Astrocyte of the spinal cord (primary cell): ENCODE measurements around the gene ELAVL3.

Source experiments
- DNase-seq: peaks from one replicate; pipeline ENCODE4 v3.0.0; 2011; ENCODE audit warnings: low read depth, low spot score
- H3K4me3 ChIP-seq: 2 replicates; pipeline ENCODE4 v1.5.1; 2011; ENCODE audit warnings: low read depth, mild to moderate bottlenecking, low read length, moderate library complexity
- in situ Hi-C: cut with HindIII; loops from 2 replicates; pipeline ENCODE4 v1.10.0; 2017; ENCODE audit warnings: low sequenced_read_pairs
- TF ChIP-seq, protein P1 (sequence below): IDR thresholded peaks from 2 replicates; pipeline ENCODE4 v1.5.1; 2012; ENCODE audit warnings: low read depth, mild to moderate bottlenecking, low read length, inconsistent platforms

The ELAVL3 gene

DNA sequence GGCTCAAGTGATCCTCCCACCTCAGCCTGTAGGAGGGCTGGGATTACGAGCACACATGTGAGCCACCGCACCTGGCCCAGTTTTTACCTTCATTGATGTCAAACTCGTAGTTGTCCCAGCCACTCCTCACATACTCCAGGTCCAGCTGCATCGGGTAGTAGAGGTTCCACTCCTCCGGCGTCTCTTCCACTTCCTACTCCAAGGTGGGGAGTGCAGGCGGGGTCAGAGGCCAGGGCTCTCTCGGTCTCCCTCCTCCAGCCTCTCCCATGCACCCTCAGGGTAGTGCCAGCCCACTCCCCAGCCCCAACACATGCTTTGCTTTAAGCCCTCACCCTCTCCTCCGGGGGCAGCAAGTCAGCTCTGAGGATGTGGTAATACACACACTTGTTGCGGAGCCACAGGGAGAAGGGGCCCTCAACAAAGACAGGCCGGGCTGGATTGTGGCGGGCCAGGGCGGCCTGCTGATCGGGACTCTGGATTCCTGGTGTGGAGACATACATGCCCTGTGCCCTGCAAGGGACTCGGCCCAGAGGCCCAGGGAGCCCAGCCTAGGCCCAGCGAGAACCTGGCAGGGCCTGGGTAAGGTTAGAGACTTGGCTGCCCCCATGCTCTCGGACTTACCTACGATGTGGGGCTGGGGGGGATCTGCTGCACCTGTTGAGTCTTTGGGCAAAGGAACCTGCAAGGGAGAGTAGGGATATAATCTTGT lies 26.7 kb upstream of the ELAVL3 start:
- H3K4me3 ChIP-seq, result no peak overlapping the region
- TF ChIP-seq, protein P1, sequence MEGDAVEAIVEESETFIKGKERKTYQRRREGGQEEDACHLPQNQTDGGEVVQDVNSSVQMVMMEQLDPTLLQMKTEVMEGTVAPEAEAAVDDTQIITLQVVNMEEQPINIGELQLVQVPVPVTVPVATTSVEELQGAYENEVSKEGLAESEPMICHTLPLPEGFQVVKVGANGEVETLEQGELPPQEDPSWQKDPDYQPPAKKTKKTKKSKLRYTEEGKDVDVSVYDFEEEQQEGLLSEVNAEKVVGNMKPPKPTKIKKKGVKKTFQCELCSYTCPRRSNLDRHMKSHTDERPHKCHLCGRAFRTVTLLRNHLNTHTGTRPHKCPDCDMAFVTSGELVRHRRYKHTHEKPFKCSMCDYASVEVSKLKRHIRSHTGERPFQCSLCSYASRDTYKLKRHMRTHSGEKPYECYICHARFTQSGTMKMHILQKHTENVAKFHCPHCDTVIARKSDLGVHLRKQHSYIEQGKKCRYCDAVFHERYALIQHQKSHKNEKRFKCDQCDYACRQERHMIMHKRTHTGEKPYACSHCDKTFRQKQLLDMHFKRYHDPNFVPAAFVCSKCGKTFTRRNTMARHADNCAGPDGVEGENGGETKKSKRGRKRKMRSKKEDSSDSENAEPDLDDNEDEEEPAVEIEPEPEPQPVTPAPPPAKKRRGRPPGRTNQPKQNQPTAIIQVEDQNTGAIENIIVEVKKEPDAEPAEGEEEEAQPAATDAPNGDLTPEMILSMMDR, result no peak
- in situ Hi-C loops, result no loop called here
- no peak for DNase-seq

DNA sequence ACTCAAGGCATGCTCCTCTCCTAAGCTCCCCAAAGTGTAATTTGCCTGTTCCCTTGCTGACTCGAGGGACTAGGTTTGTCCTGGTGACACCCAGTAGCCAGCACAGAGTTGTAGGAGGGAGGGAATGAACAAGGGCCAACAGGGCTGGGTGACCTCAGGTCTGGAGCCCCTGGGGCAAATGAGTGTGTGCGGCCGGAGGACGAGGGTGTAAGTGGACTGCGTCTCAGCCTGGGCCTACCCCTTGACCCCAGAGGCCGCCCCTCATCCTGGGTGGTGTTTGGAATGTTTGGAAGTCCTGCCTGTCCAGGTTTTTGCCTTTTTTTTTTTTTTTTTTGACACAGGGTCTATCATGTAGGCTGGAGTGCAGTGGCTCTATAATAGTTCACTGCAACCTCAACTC lies 26.1 kb upstream of the ELAVL3 start:
- DNase-seq, result no peak
- H3K4me3 ChIP-seq, result no peak overlapping the region
- in situ Hi-C loops, result no loop called here
- TF ChIP-seq, protein P1, result no peak

DNA sequence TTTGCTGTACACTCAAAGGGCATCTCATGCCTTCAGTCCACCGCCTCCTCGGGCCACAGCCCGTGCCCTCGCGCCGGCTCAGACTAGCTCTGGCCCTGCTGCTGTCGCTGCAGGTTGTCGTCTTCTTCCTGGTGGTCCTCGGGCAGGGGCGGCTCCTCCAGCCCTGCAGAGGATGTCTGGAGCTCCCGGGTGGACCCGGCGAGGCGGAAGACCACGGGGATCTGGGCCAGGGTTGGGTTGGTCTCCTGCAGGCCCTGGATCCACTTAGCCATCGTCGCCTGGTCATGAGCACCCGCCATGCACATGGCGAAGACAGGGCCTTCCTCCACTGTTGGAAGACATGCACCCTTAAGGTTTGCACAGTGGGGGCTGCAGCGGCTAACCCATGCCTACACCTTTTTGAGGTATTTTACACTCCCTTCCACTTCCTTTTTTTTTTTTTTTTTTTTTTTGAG lies 25.3 kb upstream of the ELAVL3 start:
- in situ Hi-C loops, result no loop called here
- peak overlapping the region; percentile 53 for H3K4me3 ChIP-seq
- no peak for DNase-seq
- TF ChIP-seq, protein P1, result no peak

DNA sequence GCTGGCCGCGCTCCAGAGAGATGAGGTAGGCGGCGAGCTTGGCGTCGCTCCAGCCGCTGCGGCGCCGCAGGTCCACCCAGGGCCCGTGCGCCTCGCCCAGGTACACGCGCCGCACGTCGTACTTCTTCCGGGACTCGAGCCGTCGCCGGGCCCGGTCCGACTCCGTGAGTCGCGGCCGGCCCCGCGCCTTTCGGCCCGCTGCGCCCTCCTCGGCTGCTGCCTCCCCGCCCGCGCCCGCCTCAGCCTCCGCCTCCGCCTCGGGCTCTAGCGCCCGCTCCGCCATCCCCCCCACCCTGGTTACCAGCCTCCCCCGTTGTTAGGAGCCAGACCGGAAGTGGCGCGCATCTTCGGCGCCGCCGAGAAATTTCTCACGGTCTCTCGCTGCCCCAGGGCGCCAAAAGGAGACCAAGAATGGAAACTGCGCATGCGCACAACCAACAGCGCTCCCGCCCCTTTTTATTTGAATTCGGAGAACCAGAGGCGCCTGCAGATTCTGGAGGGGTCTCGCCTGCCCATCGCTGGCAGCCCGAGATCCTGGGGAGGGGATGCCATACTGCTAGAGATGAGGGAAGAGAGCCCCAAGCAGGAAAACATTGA lies 24.8 kb upstream of the ELAVL3 start, which contains the start of gene ZNF653:
Gene ZNF653, minus strand, starts transcription at position 336 of the 597 bp plus-strand sequence. Its CDS starts 53 bp downstream, at position 283.
- peak within 1 kb of the TSS; percentile 53 for H3K4me3 ChIP-seq
- DNase-seq, result peak; percentile 95
- TF ChIP-seq, protein P1, result no peak
- in situ Hi-C loops, result no loop called here

DNA sequence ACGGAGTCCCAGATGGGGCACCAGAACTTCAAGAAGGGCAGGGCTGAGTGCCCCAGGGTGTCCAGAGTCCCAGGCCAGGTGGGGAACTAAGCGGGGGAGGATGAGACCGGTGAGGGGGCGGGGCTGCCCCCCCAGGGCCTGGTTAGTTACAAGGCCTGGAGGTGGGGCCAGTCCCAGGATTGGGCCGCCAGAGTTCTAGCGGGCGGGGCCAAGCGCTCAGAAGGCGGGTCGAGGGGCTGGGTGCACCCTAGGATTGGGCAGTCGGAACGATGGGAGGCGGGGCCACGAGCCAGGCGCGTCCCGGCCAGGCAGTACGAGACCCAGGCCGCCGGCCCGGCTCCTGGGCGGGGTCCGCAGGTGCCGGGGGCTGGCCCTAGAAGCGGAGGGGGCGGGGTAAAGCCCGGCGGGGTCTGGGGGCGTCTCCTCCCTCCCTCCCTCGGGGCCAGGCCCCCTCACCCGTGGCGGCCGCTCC lies 24.2 kb upstream of the ELAVL3 start:
- in situ Hi-C loops, result no loop called here
- peak; percentile 95 for DNase-seq
- peak overlapping the region; percentile 53 for H3K4me3 ChIP-seq
- TF ChIP-seq, protein P1, result no peak

DNA sequence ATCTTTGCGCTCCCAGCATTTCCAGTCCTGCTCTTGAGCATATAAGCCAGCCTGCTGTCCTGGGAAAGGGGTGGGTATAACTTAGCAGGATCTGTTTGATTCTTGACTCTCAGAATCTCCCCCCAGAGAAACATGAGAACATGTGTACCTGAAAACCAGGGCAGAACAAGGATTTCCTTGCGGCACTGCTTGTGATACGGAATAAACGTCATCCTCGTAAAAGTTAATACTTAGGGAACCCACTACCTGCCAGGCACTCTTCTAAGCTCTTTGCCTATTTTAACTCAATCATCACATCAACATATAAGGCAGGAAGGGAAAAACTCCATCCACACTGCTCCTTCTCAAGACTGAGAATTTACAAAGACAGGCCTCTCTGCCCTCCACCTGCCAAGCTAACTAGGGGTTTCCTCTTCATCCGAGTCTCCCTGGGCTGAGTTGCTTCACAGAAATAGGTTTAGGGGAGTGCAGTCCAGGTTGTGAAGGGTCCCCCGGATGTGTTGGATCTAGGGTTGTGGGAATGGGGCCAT lies 23.7 kb upstream of the ELAVL3 start:
- DNase-seq, result no peak
- H3K4me3 ChIP-seq, result peak overlapping the region; percentile 53
- TF ChIP-seq, protein P1, result no peak
- in situ Hi-C loops, result no loop called here
